ENCODE data around the gene SLC12A6. TPM values are rescaled to one million over a fixed set of nuclear protein-coding genes. Genes with fewer than 3 reads are reported as not detected.
"Not testable (repeated sequence)": the region's sequence is repeated elsewhere in the genome, so short reads cannot be mapped to it uniquely, and the experiment has no call there.

Gene SLC12A6
- 10.9 TPM for polyA plus RNA-seq (2013, experiment 1 of 2; ENCODE audit: insufficient read length)
- polyA plus RNA-seq (2013, experiment 2 of 2; ENCODE audit: insufficient read length), result 11.0 TPM

DNA sequence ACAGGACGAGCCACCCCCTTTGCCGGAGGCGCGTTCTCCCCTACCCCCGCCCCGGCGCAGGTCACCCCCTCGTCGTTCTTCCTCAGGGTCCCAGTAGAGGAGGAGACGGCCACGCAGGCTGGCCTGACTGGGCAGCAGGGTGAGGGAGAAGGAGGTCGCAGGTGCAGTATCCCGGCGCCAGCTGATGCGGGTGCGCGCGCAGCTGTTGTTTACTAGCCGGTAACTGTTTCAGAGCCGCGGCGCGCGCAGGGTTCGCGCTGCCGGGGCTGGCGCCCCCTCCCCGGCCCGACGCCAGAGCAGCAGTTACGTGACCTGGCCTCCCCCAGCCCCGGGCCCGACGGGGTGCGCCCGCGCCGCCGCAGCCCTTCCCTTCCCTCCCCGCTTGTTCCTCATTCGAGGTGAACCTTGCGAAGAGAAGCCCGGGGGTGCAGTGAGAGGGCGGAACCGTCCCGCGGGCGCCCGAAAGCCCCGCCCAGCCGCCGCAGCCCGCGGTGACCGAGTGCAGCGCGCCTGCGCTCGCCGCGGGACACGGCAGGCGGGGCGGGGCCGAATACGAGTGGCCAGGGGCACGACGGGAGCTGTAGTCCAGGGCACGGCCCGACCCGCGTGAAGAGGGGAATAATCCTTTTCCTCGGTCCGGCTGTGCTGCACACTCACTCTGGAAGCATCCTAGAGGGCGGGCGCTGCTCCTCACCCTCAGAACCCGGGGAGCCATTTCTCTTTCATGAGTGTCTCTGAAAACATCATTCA, at the start of gene SLC12A6:
Gene SLC12A6, minus strand, starts transcription at position 225 of the 750 bp plus-strand sequence. CDS start 1,101 bp downstream, outside the sequence.
- peak; percentile 95 for DNase-seq

DNA sequence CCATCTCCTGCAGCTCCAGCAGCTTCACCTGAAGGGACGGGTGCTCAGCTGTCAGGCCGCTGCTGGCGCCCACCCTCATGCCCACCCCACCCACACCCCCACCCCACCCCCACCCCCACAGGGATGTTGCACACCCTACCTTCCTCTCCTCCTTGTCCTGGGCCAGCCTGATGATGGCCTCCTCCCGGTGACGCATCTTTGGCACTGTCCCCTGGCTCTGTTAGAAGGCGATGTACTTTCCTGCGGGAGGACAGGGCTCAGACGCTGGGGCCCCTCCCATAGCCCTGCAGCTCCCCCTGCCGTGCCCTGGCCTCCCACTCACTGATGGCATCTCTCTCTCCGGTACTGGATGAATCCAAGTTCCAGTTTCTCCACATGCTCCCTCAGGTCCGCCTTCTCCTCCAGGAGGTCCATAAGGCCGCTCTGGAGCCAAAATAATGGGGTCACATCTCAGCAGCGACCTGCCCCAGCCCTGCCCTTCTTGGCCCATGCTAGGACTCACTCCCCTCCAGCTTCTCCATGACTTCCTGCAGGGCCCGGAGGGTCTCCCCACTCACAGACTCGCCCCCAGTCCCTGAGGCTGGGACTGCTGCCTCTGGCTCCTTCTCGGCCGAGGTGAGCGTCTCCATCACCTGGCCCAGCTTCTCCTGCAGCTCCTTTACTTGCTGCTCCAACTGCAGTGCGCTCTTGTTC, 44.4 kb upstream of the SLC12A6 start:
- not testable (repeated sequence) for DNase-seq

DNA sequence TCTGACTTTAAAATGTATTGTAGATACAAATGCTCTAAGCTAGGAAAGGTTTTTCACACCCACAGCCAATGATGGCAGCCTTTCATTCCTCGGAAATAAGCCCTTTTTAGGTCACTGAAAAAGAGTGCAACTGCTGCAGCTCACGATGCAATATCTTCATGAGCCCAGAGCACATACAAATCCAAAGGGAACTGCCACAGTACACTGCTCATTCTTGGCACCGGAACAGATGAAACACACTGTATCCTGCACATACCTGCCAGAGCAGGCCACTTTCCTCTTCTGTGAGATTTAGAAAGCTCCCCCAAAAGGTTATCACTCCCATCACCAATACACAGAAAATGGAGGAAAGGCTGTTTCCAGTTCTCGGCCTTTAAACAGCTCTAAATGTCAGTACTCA, 42.9 kb upstream of the SLC12A6 start:
- DNase-seq, result not testable (repeated sequence)

DNA sequence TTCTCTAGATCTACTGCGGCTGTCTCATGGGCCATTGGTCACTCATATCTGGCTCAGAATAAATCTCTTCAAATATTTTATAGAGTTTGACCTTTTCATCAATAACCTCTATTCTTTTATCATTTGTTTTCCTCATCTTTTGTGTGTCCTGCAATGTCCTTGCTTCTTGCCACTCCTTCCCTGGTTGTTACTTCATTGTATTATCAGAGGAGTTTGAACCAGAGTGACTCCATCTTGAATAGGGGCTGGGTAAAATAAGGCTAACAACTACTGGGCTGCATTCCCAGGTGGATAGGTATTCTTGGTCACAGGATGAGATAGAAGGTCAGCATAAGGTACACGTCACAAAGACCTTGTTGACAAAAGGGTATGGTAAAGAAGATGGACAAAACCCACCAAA, 39.3 kb upstream of the SLC12A6 start:
- no peak for DNase-seq

DNA sequence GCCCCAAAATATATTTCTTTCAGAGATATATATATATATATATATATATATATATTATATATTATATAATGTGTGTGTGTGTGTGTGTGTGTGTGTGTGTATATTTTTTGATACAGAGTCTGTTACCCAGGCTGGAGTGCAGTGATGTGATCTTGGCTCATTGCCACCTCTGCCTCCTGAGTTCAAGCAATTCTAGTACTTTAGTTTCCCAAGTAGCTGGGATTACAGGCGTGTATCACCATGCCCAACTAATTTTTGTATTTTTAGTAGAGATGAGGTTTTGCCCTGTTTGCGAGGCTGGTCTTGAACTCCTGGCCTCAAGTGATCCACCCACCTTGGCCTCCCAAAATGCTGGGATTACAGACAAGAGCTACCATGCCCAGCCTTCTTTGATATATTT, 38.0 kb upstream of the SLC12A6 start:
- DNase-seq, result not testable (repeated sequence)

DNA sequence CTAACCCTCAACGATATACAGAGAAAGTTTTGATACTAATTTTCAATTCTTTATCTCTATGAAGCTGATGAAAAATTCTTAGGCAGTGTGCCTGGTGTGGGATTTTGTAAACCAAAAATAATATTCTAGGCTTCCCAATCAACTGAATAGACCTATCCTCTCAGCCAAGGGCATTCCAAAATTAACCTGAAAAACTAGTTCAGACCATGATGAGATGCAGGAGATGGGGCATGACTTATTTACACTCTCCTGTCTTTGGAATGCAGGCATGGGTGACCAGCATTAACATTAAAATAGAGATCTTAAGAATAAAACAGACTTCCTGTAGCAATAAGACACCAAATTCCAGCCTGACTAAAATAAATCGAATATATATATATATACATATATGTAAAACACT, 37.2 kb upstream of the SLC12A6 start:
- DNase-seq, result no peak

DNA sequence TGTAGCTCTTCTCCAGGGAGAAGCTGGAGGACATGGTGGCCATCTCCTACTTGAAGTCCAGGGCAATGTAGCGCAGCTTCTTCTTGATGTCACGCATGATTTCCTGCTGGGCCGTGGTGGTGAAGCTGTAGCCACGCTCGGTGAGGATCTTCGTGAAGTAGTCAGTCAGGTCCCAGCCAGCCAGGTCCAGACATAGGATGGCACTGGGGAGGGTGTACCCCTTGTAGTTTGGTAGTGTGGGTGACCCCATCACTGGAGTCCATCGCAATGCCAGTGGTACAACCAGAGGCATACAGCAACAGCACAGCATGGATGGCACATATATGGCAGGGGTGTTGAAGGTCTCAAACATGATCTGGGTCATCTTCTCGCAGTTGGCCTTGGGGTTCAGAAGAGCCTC, 36.4 kb upstream of the SLC12A6 start:
- DNase-seq, result no peak

DNA sequence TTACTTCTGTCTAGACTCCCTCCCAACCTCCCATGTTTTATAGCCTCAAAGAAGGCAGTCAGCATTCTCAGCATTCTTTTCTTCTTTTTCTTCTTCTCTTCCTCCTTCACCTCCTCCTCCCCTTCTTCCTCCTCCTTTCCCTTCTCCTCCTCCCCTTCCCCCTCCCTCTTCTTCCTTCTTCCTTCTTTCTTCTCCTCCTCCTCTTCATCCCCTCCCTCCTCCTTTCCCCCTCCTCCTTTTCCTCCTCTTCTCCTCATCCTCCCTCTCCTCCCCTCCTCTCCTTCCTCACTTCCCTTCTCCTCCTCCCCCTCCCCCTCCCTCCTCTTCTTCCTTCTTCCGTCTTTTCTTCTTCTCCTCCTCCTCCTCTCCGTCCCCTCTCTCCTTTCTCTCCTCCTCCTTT, 33.1 kb upstream of the SLC12A6 start:
- DNase-seq, result peak; percentile 16

DNA sequence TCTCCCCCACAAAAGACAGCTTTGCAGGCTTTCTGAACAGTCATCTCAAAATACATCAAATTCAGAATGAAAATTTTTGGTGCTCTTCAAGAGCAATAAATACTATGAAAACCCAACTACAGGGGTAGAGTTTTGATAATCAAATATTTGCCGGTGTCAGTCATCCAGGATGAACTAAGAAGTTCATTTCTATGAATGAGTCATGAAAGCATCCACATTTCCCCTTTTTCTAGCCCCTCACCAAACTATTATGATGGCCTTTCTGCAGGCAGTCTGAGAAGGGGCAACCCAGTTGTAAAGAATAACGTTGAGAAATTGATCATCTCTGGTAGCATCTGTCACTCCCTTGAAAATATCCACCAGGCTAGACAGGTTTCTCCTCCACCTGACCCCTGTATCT, 32.5 kb upstream of the SLC12A6 start:
- DNase-seq, result no peak

DNA sequence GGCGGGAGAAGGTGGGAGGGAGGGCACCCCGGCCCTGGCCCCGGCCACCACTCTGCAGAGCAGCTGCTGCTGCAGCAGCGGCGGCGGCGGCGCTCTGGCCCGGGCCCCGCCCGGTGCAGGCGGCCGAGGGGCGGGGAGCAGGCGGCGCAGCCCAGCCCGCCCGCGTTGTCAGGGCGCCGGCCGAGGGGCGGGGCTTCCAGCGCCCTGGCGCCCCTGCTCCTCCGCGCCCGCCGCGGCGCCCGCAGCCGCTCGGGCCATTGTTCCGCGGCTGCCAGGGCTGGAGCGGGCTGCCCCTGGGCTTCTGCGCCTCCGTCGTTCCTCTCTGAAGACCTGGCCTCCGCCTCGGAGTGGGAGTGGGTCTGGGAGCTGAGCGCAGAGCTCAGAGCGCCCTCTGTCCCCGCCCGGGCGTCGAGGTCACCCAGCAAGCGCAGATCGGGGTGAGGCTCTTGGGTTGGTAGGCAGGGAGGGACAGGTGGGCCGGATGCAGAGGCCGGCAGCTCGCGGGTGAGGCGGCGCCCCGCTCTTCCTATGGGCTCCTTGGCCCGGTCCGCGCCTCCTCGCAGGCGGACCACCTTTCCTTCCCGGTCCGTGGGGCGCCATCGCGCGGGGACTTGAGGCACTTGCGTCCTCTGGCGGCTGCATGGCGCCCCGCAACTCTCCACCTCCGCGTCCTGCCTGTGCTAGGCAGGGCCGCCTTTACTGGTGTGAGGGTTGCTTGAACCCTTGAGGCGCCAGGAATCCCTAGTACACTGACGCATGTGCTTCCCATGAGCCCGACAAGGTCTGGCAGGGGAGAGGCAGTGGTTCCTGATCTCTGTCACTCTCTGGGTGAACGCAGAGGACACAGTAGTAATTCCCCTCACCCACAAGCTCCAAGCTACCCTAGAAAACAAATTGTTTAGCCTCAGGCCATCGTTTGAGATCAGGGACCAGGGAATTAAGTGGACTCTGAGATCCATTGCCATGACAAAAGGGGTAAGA, 29.8 kb upstream of the SLC12A6 start, which contains the start of gene LPCAT4:
Gene LPCAT4, minus strand, starts transcription at position 96 of the 981 bp plus-strand sequence. CDS start 96 bp downstream, outside the sequence.
- DNase-seq, result peak; percentile 82

DNA sequence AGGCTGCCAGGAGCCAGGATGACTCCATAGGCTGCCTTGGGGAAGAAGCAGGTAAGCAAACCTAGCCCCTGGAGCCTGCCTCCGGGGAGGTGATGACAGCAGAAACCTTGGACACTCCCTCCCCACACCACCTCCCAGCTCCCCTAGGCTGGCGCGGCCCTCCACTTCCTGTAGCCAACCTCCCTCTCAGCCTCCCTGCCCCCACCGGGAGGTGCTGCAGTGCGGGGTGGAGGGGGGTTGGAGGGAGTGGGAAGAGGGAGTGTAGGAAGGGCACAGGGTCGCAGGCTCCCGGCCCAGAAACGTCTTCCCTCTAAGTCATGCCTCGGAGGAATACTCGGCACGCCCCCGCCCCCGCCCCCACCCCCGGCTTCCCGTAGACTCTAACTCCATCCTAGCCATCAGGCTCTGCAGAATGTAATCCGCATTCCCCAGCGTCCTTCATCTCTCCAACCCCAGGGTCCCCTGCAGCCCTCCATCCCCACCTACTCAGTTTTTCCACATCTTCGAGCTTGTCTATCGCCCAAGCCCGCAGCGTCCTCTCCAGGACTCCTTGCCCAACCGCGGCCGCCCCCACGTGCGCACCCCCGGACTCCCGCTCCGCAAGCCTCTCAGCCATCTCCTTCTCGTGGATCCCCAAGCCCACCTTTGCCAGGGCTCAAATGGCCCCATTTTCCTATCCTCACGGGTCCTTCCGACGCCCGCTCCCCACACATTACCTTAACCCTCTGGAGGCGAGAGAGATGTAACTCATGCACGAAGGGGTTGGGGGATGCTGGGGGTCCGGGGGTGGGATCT, 28.9 kb upstream of the SLC12A6 start:
- DNase-seq, result peak; percentile 64

DNA sequence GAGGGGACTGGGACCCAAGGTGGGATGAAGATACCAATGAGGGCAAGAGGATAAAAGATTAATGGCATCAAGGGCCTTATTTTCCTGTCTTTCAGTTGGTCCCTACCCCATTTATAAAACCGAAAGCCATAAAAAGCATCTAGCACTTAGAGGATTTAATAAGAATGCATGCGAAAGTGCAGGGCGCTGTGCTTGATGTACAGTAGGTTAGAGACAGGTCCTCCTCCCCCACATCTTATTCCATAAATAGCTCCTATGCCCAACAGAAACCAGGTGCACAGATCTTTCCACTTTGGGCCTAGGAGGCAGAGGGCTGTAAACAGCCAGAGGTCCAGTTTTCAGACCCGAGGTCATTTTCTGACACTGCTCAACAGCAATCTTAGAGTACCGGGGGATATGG, 28.3 kb upstream of the SLC12A6 start:
- DNase-seq, result no peak

DNA sequence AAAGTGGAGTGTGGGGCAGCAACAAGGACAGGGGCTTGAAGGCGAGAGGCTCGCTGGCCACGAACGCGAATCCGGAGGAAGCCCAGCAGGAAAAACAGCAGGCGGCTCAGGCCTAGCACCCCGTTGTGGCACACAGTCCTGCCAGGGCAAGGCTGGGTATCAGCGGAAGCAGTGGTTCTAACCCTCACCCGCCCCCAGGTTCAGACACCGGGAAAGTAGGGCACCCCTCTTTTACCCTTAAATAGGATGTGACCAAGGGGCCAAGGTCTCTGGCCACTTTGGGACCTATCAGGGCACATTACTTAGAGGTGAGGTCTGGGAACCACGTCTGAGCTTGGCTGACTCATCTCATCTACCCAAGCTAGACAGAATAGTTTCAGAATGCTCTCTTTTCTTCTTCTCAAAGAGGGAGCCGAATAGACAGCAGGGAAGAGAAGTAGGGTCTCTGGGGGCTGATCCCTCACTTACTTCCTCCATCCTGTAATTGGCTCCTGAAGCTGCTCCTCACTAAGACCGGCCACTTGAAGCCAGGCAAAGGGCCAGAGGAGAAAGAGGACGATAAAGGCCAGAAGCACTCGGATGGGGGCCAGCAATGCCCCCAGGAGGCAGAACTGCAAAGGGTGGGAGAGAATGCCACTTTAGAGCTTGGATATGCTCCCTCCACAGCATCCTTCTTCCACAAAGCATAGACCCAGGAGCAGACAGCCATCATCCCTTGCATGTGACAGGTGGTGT, 27.7 kb upstream of the SLC12A6 start:
- no peak for DNase-seq

DNA sequence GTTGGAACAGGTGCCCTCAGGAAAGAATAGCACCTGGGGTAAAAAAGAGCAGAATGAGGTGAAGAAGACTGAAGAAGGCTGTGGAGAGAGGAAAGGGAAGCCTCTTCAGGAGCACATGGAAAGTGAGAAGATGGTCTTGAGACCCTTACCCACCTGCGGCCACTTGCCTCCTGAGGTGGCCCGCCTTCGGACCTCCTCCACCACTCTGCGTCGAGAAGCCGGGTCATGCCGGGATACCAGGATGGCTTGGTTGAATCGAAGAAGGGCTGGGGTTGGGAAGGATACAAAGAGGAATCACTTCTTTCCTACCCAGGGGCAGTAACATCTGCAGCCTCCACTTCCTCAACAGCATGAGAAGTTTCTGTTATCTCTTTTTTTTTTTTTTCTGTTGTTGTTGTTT, 26.5 kb upstream of the SLC12A6 start:
- no peak for DNase-seq

DNA sequence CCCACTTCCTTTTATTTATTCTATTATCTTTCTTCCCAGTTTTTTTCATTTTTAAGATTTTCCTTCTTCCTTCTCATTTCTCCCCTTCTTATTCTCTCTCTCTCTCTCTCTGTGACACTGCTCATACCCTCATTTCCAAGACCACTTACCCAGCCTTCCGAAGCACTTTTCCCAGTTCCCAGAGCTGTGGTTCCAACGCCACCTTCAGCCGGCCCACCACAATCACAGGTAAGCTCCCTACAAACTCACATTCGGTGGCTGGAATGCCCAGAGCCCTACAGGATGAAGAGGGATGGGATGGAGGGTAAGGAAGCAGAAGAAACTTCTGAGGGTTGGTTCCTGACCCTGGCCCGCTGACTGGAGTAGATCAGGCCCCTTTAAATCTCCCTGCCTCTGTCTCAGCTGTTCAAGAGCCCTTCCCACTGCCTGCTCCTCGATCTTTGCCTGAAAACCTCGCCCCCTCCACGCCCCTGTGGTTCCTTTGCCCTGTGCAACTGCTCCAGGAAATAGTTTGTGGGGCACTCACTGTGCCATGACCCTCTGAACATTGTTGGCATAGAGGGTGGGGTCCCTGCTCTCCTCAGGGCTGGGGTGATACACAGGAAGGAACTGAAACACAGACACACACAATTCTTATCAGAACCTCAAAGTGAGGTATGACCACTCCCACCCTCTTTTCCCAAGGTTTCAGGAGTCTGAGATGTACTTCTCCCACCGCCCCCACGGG, 24.6 kb upstream of the SLC12A6 start:
- DNase-seq, result no peak

DNA sequence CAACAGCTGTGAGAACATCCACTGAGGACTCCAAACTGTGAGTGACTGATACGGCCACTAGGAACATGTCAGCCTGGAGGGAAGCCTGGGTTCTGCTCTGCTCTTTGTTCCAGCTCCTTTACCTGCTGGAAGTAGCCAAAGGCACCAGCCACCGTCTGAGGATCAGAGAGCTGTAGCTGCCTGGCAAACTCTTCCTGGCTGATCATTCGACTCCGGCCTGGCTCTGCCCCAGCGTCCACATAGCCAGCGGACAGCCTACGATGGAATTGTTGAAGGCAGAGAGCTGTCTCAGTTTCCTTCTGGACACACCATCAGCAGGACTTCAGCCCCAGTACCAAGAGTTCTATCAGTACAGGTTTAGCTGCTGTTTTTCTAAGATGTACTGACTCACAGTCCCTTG, 23.7 kb upstream of the SLC12A6 start:
- DNase-seq, result no peak

DNA sequence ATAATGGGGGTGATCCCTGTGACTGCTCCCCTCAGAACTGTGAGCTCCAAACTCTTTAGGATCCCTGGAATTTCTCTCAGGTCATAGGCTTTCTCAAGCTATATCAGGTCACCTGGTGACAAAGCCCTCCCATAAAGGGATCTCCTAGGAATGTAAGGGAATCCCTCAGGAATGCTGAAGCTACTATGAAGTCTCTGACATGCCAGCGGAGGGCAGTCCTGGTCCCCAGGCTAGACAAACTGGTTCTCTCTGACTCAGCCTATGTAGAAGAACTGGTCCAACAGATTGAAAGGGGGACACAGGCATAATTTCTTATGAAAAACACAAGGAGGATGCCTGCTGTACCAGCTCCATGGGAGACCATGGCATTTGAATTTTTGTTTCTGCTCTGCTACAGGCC, 22.7 kb upstream of the SLC12A6 start:
- no peak for DNase-seq

DNA sequence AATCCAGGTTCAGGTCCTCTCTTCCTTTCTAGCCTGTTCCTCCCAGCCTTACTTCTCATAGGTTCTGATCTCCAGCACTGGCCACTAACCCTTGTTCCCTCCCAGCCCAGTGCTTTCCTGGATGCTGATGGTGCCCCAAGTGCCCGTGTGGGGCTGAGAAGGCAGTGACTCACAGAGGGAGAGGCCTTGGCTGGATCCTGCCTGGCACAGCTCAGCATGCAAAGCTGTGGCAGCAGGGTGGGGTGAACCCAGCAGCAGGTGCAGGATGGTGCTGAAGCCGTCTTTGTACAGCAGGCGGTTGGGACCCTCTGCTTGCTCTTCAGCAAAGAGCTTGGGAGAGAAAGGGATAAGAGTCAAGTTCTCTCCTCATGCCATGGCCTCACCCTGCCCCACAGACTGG, 21.8 kb upstream of the SLC12A6 start:
- no peak for DNase-seq

DNA sequence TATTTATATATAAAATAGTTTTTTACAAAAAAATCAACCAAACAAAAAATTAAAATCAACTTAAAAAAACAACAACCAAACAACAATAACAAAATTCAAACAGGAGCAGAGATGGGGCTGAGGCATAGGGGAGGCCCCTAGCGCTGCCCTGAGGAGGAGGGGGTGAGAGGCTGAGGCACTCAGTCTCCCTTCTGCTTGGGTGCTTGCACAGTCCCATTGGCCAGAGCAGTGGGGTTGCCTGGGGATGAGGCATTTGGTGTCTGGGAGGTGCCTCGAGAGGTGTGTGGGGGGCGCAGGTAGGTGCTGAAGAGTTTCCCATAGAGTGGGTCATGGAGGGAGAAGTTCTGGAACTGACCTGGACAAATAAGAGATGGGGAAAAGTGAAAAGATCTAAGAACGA, 21.4 kb upstream of the SLC12A6 start:
- DNase-seq, result no peak

DNA sequence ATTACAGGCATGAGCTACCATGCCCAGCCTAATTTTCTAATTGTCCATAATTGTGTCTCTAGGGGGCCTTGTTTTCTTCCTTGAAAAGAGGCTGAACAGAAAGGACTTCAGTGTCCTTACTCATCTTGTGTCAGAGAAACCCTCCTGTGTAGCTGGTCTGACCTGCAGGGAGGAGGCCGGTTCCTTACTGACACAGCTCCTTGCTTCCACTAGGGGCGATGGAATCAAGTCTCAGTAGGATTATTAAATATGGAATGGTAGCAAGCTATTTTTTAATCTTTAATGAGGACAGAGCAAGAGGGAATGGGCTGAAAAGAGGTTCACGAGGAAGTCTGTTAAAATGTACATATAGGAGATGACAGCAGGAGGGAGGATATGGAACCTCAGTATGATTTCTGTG, 20.8 kb upstream of the SLC12A6 start:
- DNase-seq, result no peak
